ENCODE results near the gene MAP1B.
"Not testable (repeated sequence)": the region's sequence is repeated elsewhere in the genome, so short reads cannot be mapped to it uniquely, and the experiment has no call there.

Gene MAP1B

DNA sequence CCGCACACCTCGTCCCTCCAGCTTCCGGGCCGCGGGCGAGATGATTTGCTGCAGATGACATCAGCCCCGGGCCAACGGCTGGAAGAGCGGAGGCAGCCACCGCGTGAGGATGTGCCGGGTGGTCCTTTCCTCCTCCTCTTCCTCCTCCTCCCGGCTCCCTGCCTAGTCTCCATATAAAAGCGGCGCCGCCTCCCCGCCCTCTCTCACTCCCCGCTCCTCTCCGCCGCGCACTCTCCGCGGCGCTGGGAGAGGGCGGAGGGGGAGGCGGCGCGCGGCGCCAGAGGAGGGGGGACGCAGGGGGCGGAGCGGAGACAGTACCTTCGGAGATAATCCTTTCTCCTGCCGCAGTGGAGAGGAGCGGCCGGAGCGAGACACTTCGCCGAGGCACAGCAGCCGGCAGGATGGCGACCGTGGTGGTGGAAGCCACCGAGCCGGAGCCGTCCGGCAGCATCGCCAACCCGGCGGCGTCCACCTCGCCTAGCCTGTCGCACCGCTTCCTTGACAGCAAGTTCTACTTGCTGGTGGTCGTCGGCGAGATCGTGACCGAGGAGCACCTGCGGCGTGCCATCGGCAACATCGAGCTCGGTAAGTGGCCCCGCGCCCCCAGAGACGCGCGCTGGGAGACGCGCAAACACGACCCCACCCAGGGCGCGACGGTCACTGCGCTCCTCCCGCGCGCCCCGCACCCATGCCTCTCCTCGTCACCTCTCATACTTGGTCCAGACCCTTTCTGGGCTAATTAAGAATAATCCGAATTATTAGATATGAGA lies at the start of gene MAP1B:
TSS of gene MAP1B (plus strand) at position 345 of the 770 bp plus-strand sequence. CDS start at position 402, 57 bp downstream.
- peak; percentile 70 to 80 for DNase-seq

DNA sequence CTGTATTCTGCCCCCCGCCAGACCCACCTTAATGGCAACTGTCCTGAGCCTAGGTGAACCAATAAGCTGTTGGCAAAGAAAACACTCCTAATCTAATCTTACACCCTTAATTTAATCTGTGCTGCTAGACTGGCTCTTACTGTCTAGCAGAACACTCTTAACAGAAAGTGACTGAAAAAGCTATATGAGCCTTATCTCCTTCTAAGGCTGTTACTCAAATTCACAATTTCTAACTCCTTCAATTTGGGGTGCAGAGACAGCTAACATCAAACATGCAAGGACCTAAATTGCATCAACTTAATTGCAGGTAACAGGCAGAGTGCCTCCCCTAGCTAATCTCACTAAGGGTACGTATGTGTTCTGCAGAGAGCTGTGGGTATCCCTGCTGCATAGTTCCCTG lies 49.5 kb upstream of the MAP1B start:
- DNase-seq = no peak

DNA sequence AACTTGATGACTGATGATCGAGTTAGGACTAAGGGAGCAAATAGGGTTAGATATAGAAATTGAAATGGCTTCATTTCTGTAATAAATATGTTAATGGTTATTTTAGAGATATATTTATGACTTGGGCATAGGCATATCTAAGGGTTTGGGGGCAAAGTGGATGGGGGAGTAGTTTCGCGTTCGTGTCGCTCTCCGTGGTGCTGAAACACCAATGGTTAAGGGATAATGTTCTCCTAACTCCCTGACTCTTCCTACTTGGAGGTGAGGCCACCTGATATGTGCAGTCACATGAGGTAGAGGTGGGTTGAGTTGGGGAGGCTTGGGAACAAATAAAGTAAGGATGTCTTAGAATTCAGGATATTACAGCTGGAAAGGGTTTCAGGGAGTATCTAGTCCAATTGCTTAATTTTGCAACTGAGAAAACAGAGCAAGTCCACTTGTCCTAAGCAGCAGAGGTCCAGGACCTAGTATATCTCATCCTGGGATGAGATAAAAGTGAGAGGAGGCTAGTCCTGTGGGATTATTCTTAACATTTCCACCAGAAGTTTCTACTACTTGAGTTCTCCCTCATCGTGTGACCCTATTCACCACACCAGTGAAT lies 44.0 kb upstream of the MAP1B start:
- no peak for DNase-seq

DNA sequence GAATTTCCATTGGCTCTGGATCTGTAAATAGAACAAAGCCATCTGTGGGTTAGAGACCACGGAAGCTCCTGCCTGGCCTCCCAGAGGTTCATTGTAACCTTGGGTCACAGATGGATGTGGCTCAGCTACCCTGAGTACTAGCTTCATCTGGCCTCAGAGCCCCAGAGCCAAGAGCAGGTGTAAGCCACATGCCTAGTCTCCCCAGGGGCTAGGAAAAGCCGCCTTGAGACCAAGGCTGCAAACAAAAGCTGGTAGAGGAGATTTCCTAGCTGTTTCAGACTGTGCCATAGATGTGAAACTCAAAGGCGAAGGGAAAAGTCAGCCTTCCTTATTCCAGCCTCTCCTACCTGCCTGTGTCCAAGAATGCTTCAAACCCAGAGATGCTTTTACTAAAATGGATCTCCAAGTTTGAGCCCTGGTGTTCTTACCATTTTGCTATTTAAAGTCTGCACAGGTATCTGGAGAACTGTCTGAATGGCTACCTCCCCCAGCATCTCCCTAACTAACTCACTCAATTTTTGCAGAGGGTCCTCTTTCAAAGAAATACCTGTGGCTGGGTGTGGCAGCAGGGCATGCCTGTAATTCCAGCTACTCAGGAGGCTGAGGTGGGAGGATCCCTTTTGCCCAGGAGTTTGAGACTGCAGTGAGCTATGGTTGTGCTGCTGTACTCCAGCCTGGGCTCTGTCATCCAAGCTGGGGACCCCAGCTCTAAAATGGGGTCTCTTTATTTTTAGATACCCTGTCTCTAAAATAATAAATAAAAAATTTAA lies 42.3 kb upstream of the MAP1B start:
- DNase-seq = peak in 1 of 2 experiments; percentile 13

DNA sequence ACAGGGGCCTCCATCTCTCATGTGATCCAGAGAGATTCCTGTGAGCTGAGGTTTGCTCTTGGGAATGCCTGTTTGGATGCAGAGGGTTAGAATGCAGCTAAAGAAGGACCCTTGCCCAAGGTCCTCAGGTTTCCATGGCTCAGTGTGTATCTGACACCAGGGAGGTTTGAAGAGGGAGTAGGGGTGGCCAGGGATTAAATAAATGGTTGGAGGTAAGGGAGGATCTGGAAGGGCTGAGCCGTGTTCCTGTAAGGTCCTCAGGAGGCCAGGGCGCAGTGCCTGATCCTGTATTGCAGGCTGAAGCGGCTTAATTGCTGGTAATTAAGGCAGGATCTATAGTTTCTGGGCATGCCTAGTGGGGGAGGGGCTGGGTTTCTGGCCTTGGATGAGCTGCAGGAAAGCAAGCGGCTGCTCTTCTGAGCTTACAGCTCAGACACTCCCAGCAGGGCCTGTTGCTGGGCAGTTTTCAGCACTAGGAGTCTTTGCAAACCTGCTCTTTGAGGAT lies 41.5 kb upstream of the MAP1B start:
- peak; percentile 76 to 91 for DNase-seq

DNA sequence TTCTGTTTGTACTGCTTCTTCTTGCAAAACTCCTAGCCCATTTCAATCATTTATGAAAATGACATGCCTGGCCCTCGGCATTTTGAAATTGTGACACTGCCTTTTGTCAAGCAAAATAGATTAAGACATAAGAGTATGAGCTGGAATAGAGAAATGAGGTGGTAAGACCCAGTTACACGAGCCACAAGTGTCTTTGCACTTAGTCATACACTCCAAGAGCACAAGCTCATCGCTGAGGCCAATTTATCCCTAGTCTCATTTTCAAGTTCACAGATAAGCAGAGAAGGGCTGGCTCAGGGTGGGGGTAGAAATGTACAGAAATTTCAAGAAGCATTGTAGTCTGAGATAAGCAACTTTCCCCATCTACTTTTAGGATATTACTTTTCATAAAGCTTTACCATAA lies 40.6 kb upstream of the MAP1B start:
- DNase-seq = no peak

DNA sequence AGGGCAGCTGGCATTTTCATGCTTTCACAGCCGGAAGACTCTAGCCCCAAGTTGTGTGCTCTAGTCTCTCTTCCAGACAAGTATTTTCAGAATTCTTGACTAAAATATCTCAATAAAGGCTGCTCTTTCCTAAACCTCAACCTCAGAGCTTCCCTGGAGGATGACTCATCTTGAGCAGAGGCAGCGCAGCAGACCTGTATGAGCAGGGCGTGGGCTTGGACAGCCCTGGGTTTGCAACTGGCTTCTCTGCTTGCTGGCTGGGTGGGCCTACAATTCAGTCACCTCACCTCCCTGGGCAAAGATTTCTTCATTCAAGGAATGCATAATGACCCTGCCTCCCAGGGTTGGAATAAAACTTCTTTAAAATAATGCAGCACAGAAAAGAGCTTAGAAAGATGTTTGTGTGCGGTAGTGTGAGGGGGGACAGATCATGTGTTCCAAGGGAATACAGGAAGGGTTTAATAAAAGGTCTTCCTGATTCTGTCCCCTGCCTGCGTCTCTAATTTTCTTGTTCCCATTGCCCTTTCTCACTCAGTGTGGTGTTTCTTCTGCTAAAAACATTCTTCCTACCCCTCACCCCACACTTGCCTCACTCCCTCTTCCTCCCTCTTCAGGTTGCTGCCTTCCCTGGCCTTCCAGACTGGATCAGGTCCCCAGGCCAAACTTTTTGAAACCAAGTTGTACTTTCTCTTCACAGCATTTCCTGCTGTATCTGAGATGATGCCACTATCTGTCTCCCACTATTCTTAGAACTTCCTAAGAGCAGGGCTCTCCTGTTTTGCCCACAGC lies 39.4 kb upstream of the MAP1B start:
- no peak for DNase-seq

DNA sequence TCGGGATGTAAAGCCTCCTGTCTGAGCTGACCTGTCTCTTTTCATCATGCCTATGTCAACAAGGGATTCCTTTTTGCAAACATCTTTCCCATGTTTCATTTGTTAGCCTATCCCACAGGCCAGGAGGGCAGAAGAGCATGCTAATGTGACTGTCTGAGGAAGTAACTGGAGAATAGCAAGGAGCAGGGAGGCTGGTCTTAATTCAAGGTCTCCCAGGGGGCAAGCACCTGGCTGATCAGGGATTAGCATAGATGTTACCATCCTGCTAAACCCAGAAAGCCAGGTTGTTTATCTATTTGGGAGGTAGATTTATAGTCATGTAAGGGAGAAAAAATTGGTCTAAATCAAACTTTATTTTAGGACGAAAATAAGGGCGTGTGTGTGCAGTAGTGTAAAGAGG lies 36.7 kb upstream of the MAP1B start:
- DNase-seq = no peak

DNA sequence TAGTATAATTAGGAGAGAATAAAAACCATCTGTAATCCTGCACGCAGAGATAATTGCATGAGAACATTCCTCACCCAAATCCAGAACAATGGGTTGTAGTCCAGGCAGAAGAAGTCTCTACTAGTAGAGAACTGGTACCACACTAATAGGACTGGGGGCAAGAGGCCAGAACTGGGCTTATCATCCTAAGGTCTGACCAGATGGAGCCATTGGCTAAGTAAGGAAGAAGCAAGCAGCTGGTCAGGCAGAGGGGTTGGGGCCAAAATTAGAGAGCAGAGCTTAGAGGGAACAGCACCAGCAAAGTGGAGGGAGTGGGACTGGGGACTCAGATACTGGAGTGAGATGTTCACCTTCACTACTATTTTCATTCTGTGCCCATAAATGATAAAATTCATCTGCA lies 35.4 kb upstream of the MAP1B start:
- no peak for DNase-seq

DNA sequence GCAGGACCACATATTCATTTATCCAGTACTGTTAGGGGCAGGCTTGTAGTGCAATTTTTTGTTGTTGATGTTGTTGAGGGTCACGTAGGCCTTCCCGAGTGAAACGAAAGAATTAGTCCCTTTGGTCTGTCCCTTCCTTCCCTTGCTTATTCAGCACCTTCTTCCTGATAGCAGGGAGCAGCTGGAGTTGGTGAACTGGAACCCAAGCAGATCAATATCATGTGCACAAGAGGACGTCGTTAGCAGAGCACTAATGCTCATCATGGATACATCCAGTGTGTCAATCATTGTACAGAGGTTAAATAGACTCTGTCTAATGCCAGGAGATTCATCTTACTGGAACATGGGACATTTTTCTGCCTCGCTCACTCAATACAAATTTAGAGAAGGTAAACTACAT lies 33.0 kb upstream of the MAP1B start:
- DNase-seq = no peak

DNA sequence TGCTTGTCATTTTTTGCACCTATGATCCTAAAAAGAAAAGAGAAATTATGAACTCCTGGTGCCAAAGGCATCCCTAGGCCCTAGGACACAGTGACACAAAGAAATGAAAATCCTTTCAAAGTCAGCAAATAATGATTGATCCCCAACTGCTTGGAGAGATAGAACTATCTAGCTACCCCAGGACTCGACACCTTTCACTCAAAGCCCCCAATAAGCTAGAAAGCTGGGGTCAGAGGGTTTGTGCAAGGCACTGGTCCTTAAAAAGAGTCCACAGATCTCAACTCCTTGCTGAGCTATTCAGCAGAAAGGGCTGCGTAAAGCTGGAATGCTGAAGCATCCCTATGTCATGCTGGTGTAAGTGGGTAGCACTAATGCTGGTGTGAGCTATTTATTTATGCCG lies 31.8 kb upstream of the MAP1B start:
- no peak for DNase-seq

DNA sequence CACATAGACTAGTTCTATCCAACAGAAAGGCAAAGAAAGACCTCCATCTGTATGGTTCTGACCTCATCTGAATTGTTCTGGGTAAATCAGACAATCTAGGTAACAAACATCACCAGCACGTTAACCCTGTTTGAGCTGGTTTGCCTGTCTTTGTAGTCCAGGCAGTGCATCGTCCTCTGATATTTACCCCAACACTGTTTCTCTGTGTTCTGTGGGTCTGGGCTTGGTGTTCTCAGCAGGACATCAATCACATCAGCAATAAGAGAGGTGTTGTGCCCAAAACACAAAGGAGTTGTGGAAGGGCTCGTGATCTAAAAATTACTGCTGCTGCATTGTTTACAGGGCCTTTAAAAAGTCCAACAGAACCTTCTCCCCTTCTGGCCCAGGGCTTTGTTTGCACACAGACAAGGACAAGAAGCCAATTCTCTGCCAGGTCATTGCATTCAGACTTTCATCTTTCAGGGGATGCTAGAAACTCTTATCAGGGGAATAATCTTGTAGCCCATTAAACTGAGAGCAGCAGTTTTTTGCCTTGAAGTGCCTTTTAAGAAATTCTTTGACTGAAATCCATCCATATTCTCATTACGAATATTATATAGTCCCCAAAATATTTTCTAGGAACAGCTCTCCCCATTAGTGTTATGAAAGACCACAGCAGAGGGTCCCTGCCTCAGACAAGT lies 30.5 kb upstream of the MAP1B start:
- DNase-seq = no peak

DNA sequence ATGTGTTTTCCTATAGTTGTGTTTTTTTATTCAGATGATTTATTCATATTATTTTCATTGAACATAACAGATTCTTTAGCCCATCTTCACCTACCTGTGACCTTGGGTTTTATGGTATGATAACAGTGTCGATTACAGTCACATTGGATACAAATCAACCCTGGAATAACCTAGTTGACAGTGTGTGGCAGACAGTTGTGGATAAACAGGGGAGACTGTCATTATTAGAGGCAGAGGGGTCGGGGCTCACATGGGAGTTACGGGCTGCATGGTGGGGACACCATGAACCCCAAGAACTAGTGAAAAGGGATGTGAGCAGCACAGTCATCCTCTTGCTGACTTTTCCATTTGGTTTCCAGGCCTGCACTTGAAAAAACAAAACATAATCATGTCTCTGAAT lies 29.9 kb upstream of the MAP1B start:
- DNase-seq = no peak

DNA sequence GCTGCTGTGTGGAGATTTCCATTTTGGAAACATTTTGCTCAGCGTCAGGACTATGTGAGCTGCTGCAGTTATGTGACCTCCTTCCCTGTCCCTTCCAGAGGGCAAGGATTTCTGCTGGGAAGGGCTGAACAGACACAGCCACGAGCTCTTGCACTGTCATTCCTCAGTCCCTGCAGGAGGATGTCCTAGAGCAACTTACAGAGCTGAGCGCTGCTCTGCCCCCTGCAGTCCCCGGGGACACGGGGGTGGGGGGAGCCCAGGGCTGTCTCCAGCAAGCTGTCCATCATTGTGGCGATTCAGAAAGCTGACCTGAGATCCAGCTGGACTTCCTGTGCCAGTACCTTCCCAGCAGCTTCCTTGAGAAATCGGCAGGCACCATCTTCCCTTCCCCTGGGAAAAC lies 28.0 kb upstream of the MAP1B start:
- DNase-seq = no peak

DNA sequence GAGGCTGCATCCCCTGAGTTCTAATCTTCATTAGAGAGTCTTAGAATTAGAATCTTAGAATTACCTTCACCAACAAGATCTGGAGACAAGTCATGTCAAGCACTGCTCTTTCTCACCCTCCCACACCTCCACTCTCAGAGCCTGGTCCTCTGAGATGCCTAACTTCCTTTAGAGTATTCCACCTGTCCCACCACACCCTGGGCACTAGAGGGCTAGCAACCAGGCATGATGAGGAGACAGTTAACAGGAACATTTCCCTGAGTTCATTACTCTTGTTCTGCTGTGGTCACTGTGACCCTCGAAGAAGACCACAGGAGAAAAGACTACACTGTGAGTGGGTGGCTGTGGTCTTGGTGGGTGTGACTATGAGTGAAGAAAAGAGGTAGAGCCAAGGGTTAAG lies 25.2 kb upstream of the MAP1B start:
- no peak for DNase-seq

DNA sequence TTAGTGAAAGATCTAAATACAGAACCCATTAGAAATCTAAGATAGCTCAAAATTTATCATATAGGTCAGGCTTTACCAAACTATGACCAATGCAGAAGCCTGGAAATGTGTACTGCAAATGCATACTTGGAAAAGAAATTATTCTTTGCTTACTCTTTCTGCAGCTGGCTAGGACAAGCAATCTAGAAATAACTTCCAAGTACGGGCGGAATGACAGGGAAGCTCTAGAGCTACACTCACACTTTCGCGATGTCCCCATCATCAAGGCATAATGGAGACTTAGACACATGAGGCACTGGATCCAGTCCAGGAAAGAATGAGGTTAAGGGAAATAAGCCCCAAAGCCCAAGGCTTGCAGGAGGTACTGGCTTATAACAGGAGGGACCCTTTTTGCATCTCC lies 22.4 kb upstream of the MAP1B start:
- DNase-seq = no peak

DNA sequence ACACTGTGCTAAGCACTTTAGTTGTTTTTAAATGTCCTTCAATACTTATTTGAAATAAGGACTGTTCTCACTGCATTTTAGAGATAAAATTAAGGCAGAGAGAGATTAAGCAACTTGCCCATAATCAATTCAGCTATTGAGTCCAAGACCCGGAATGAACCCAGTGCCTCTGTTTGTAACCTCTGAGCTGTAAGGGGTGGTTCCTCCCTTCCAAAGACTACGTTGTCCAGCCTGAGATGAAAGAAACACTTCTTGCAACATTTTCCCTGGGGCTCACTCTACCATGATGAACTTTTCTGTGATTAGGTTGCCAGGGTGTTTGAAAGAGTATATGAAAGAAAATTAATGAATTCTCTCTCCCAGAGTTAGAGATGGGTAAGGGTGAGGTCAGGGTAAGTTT lies 22.0 kb upstream of the MAP1B start:
- no peak for DNase-seq

DNA sequence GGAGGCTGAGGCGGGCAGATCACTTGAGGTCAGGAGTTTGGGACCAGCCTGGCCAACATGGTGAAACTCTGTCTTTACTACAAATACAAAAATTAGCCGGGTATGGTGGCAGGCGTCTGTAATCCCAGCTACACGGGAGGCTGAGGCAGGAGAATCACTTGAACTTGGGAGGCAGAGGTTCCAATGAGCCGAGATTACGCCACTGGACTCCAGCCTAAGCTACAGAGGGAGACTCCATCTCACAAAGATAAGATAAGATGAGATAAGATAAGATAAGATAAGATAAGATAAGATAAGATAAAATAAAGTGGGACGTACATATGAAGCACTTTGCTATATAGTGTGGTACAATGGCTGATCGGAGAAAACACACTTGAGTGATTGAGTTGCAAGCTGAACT lies 17.6 kb upstream of the MAP1B start:
- not testable (repeated sequence) for DNase-seq

DNA sequence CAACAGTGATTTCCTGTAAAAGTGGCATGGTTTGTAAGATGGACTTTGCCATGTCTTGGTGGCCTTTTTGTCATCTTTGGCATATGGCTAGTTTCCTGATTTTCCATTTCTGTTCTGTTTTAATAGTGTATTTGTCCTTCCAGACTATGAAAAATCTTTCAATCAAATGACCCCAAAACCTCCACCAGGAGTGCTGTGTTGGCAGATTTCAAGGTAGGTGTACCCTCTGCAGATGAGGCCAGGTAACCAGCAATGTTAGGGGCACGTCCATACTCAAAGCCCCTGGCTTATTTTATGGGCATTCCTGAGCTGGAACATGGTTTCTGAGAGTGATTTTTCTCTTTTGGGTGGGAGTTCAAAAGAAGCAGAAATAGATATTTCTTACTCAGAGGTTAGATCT lies 15.2 kb upstream of the MAP1B start:
- DNase-seq = no peak

DNA sequence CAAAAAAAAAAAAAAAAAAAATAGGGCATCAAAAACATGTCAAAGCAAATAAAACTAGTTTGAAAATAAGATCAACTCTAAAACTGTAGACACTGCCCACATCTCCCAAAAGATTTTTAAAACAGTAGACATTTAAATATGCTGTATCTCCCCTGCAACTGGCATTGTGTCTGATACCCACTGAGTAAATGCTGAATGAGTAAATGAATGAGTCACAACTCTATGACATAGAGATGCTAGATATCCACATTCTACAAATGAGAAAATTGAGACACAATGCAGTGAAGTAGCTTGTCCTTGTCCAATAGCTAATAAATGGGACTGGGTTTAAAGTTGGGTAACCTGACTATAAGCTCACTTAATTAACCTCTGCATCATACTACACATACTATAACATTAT lies 14.1 kb upstream of the MAP1B start:
- no peak for DNase-seq

DNA sequence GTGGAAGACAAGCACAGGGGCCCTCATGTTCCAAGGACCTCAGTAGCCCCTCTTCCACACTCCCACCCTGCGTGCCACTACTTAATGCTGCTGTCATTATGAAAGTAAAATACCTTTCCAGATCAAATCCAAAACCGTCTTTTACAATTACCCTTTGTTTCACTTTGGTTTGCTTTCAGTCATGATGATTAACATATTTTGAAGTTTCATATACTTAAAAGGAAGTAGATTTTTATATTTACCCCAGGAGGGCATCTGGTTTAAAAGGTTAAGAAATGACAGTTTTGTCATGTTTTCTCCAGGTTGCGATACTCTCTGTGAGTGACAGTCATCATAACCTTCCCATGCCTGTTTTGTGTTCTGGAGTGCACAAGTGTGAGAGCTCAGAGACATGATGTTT lies 13.5 kb upstream of the MAP1B start:
- DNase-seq = no peak

DNA sequence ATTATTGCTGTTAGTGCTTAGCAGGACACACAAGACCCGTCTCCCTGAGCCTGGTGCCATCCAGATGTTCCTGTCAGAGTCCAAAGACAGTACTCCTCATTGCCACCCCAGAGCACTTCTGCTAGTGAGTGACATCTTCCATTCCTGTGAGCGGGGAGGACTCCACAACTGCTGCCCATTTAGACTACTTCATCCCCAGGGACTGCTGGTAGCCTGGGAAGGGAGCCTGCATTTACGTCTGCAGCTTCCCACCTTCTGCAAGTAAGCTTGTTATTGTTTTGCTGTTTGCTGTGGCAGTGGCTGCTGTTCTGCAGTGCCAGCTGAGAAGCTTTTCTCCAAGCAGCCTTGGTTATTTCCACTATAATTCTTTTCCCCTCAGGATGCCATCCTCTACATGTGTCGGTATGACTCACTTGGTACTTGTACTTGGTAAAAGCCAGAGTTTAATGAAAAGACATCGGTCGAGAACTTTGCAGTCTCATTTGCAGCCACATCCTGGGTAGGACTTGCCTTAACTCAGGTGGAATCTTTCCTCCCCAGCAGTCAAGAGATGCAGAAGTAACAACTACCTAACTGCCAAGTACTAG lies 10.6 kb upstream of the MAP1B start:
- no peak for DNase-seq

Measured in NCI-H2081 (cell line).